HG03025 (cell line): ENCODE measurements around the gene SCAMP2.
"Not testable (repeated sequence)": the region's sequence is repeated elsewhere in the genome, so short reads cannot be mapped to it uniquely, and the experiment has no call there.

Experiments
- ATAC-seq: cut with Tn5 transposase; IDR thresholded peaks from one replicate; pipeline ENCODE4 v1.9.1; 2021; ENCODE audit warnings: mild to moderate bottlenecking, moderate library complexity; ENCODE audit not compliant: unreplicated experiment, low FRiP score

Gene SCAMP2

GRCh38 chr15:74892313-74892712, 19.1 kb upstream of the SCAMP2 start:
- no peak for ATAC-seq

- no peak for ATAC-seq
These were observed 18.3 kb upstream of the SCAMP2 start for GRCh38 chr15:74891469-74891868.

GRCh38 chr15:74890665-74890960, 17.4 kb upstream of the SCAMP2 start:
- no peak for ATAC-seq

GRCh38 chr15:74889883-74890664, 16.9 kb upstream of the SCAMP2 start, which contains the start of gene MPI:
MPI (plus strand) TSS chr15:74890042; CDS start chr15:74890074, 32 bp downstream.
- ATAC-seq = peak; percentile 87

GRCh38 chr15:74889390-74889882, 16.3 kb upstream of the SCAMP2 start:
- peak; percentile 17 for ATAC-seq

GRCh38 chr15:74888716-74889115, 15.6 kb upstream of the SCAMP2 start:
- ATAC-seq = no peak

GRCh38 chr15:74887537-74888193, 14.5 kb upstream of the SCAMP2 start:
- ATAC-seq = not testable (repeated sequence)

GRCh38 chr15:74885461-74885860, 12.3 kb upstream of the SCAMP2 start:
- no peak for ATAC-seq

GRCh38 chr15:74884428-74885223, 11.5 kb upstream of the SCAMP2 start:
- no peak for ATAC-seq

- ATAC-seq = no peak
These were observed 9.4 kb upstream of the SCAMP2 start for GRCh38 chr15:74882528-74882927.

GRCh38 chr15:74878273-74878672, 5.1 kb upstream of the SCAMP2 start:
- ATAC-seq = no peak

GRCh38 chr15:74873756-74874424, 725 bp upstream of the SCAMP2 start:
- no peak for ATAC-seq

- no peak for ATAC-seq
These were observed 496 bp downstream of the SCAMP2 start for GRCh38 chr15:74872702-74873035.

- ATAC-seq = no peak
These were observed 2.5 kb downstream of the SCAMP2 start for GRCh38 chr15:74870436-74871215.

GRCh38 chr15:74869726-74870407, 3.3 kb downstream of the SCAMP2 start:
- ATAC-seq = no peak

- ATAC-seq = no peak
These were observed 3.8 kb downstream of the SCAMP2 start for GRCh38 chr15:74869372-74869725.

- no peak for ATAC-seq
These were observed 5.1 kb downstream of the SCAMP2 start for GRCh38 chr15:74868059-74868458.

- ATAC-seq = no peak
These were observed 5.6 kb downstream of the SCAMP2 start for GRCh38 chr15:74867466-74868038.

GRCh38 chr15:74866090-74866489, 7.1 kb downstream of the SCAMP2 start:
- no peak for ATAC-seq
